ENCODE data around the gene AGAP3. TPM values are rescaled to one million over a fixed set of nuclear protein-coding genes. Genes with fewer than 3 reads are reported as not detected.

The AGAP3 gene
- polyA plus RNA-seq, 1 experiment: 52.1 TPM

GRCh38 chr7:151176401-151176800 is 90.1 kb downstream of the AGAP3 start:
- no peak for DNase-seq (ENCODE audit: low read depth)
- POLR2A ChIA-PET: no interaction called here
- no peaks in the 10 kb centered on the region for H3K36me3 ChIP-seq (ENCODE audit: control insufficient read depth, insufficient read depth, low read length)
- no peak overlapping the region for H3K4me3 ChIP-seq (ENCODE audit: low read depth, low read length)
- TF ChIP-seq CTCF (IDR thresholded peaks at IDR 0.05; ENCODE audit: insufficient read depth, low read depth, low read length): no peak
- CTCF ChIA-PET: interaction anchor here (1.1 to 2.0 kb wide), 5 partner anchors 11 to 278 kb away, joined by 3 to 5 read pairs (median 4); no protein-coding TSS in a partner anchor
- peaks cover 27% of the 10 kb centered on the region for H3K27me3 ChIP-seq (ENCODE audit: control insufficient read depth, insufficient read depth, low read length)

- CTCF ChIA-PET: interaction anchor here (1.1 to 2.0 kb wide), 5 partner anchors 12 to 279 kb away, joined by 3 to 5 read pairs (median 4); no protein-coding TSS in a partner anchor
- peaks cover 28% of the 10 kb centered on the region for H3K27me3 ChIP-seq (ENCODE audit: control insufficient read depth, insufficient read depth, low read length)
These were observed 91.0 kb downstream of the AGAP3 start for GRCh38 chr7:151177310-151177709.

GRCh38 chr7:151178236-151178635 is 92.0 kb downstream of the AGAP3 start:
- H3K4me3 ChIP-seq (ENCODE audit: low read depth, low read length): no peak overlapping the region
- no peaks in the 10 kb centered on the region for H3K36me3 ChIP-seq (ENCODE audit: control insufficient read depth, insufficient read depth, low read length)
- CTCF ChIA-PET: interaction anchor here (1.1 to 1.2 kb wide), 3 partner anchors 8 to 216 kb away, joined by 3 to 7 read pairs (median 3); no protein-coding TSS in a partner anchor
- no peak for TF ChIP-seq CTCF (IDR thresholded peaks at IDR 0.05; ENCODE audit: insufficient read depth, low read depth, low read length)
- POLR2A ChIA-PET: no interaction called here
- DNase-seq (ENCODE audit: low read depth): no peak
- peaks cover 30% of the 10 kb centered on the region for H3K27me3 ChIP-seq (ENCODE audit: control insufficient read depth, insufficient read depth, low read length)

More at GRCh38 chr7:151177310-151177709, 91.0 kb downstream of the AGAP3 start:
- no peak for DNase-seq (ENCODE audit: low read depth)
- no peak overlapping the region for H3K4me3 ChIP-seq (ENCODE audit: low read depth, low read length)
- H3K36me3 ChIP-seq (ENCODE audit: control insufficient read depth, insufficient read depth, low read length): no peaks in the 10 kb centered on the region
- POLR2A ChIA-PET: no interaction called here
- no peak for TF ChIP-seq CTCF (IDR thresholded peaks at IDR 0.05; ENCODE audit: insufficient read depth, low read depth, low read length)

GRCh38 chr7:151178831-151179230 is 92.6 kb downstream of the AGAP3 start:
- no peak for DNase-seq (ENCODE audit: low read depth)
- Histone ChIP-seq H3K4me3 (ENCODE audit: low read depth, low read length) (no peak overlapping the region), H3K27me3 (ENCODE audit: control insufficient read depth, insufficient read depth, low read length) (peaks cover 30% of the 10 kb centered on the region), H3K36me3 (ENCODE audit: control insufficient read depth, insufficient read depth, low read length) (no peaks in the 10 kb centered on the region)
- POLR2A ChIA-PET: no interaction called here
- CTCF ChIA-PET: interaction anchor here (1.1 to 1.2 kb wide), 4 partner anchors 9 to 216 kb away, joined by 3 to 7 read pairs (median 4); no protein-coding TSS in a partner anchor
- TF ChIP-seq CTCF (IDR thresholded peaks at IDR 0.05; ENCODE audit: insufficient read depth, low read depth, low read length): no peak

- CTCF ChIA-PET: interaction anchor here (1.1 to 1.2 kb wide), 4 partner anchors 10 to 217 kb away, joined by 3 to 7 read pairs (median 4); no protein-coding TSS in a partner anchor
- Histone ChIP-seq H3K27me3 (ENCODE audit: control insufficient read depth, insufficient read depth, low read length) (peaks cover 30% of the 10 kb centered on the region), H3K36me3 (ENCODE audit: control insufficient read depth, insufficient read depth, low read length) (no peaks in the 10 kb centered on the region), H3K4me3 (ENCODE audit: low read depth, low read length) (no peak overlapping the region)
- TF ChIP-seq CTCF (IDR thresholded peaks at IDR 0.05; ENCODE audit: insufficient read depth, low read depth, low read length): no peak
- POLR2A ChIA-PET: no interaction called here
- no peak for DNase-seq (ENCODE audit: low read depth)
These were observed 93.1 kb downstream of the AGAP3 start for GRCh38 chr7:151179287-151179860.

All from BJ (cell line).